OCI-LY1 (cell line): ENCODE data around the gene BHLHE40.

ENCODE experiments used
- H2AFZ ChIP-seq: fragments of 200-600 bp; sonication (generic), shearing (Covaris generic); 2 replicates; pipeline ENCODE4 v1.6.0; 2014; ENCODE audit warnings: antibody characterized with exemption, mild to moderate bottlenecking, low read length
- H3F3A ChIP-seq: fragments of 200-600 bp; sonication (generic), shearing (Covaris generic); 2 replicates; pipeline ENCODE4 v1.6.0; 2014; ENCODE audit warnings: mild to moderate bottlenecking, antibody characterized with exemption, low read length, moderate library complexity; ENCODE audit not compliant: insufficient read depth
- H3K27ac ChIP-seq: fragments of 200-600 bp; sonication (generic); 2 replicates; pipeline ENCODE4 v1.5.1; 2014; ENCODE audit warnings: low read length, mixed run types, mild to moderate bottlenecking, low read depth; ENCODE audit not compliant: poor library complexity, severe bottlenecking
- H3K27me3 ChIP-seq: fragments of 200-600 bp; sonication (generic); 2 replicates; pipeline ENCODE4 v1.6.0; 2014; ENCODE audit warnings: antibody characterized with exemption, mild to moderate bottlenecking, low read length, moderate library complexity; ENCODE audit not compliant: insufficient read depth
- H3K36me3 ChIP-seq: fragments of 200-600 bp; sonication (generic); 2 replicates; pipeline ENCODE4 v1.6.1; 2014; ENCODE audit warnings: mild to moderate bottlenecking, antibody characterized with exemption, low read length, moderate library complexity, mixed read lengths; ENCODE audit not compliant: insufficient read depth
- H3K4me1 ChIP-seq: fragments of 200-600 bp; sonication (generic); 2 replicates; pipeline ENCODE4 v1.5.1; 2014; ENCODE audit warnings: mild to moderate bottlenecking, low read length, moderate library complexity; ENCODE audit not compliant: insufficient read depth, severe bottlenecking
- H3K4me2 ChIP-seq: fragments of 200-600 bp; sonication (generic), shearing (Covaris generic); 2 replicates; pipeline ENCODE4 v1.6.1; 2014; ENCODE audit warnings: low read length
- H3K4me3 ChIP-seq: fragments of 200-600 bp; sonication (generic); 2 replicates; pipeline ENCODE4 v1.5.1; 2014; ENCODE audit warnings: low read length, low read depth, mild to moderate bottlenecking, mixed read lengths; ENCODE audit not compliant: poor library complexity, severe bottlenecking
- H3K79me2 ChIP-seq: fragments of 200-600 bp; shearing (Covaris generic); 2 replicates; pipeline ENCODE4 v1.6.1; 2016; ENCODE audit warnings: mixed run types, low read length, mixed read lengths; ENCODE audit not compliant: insufficient read depth
- H3K9ac ChIP-seq: fragments of 200-600 bp; sonication (generic), shearing (Covaris generic); 2 replicates; pipeline ENCODE4 v1.6.1; 2014; ENCODE audit warnings: mild to moderate bottlenecking, low read length, mixed read lengths
- H3K9me2 ChIP-seq: fragments of 200-600 bp; sonication (generic), shearing (Covaris generic); 2 replicates; pipeline ENCODE4 v1.6.1; 2014; ENCODE audit warnings: low read depth, mild to moderate bottlenecking, low read length, mixed read lengths
- H3K9me3 ChIP-seq: fragments of 200-600 bp; shearing (Covaris generic); 2 replicates; pipeline ENCODE4 v1.6.1; 2014; ENCODE audit warnings: low read length, mixed read lengths
- H4K20me1 ChIP-seq: fragments of 200-600 bp; sonication (generic), shearing (Covaris generic); 2 replicates; pipeline ENCODE4 v1.6.0; 2016; ENCODE audit warnings: mild to moderate bottlenecking, low read length; ENCODE audit not compliant: insufficient read depth
- EZH2 ChIP-seq: fragments of 200-600 bp; sonication (generic), shearing (Covaris generic); IDR thresholded peaks from 2 replicates; pipeline ENCODE4 v1.8.0; 2017; ENCODE audit warnings: borderline replicate concordance, mixed run types, mild to moderate bottlenecking, antibody characterized with exemption, low read length, moderate library complexity, mixed read lengths
- TF ChIP-seq, protein P1 (sequence below): fragments of 200-600 bp; sonication (generic), shearing (Covaris generic); IDR thresholded peaks from 2 replicates; pipeline ENCODE4 v1.5.1; 2017; ENCODE audit warnings: mild to moderate bottlenecking, antibody characterized with exemption, low read length, moderate library complexity, mixed read lengths

The BHLHE40 gene

DNA sequence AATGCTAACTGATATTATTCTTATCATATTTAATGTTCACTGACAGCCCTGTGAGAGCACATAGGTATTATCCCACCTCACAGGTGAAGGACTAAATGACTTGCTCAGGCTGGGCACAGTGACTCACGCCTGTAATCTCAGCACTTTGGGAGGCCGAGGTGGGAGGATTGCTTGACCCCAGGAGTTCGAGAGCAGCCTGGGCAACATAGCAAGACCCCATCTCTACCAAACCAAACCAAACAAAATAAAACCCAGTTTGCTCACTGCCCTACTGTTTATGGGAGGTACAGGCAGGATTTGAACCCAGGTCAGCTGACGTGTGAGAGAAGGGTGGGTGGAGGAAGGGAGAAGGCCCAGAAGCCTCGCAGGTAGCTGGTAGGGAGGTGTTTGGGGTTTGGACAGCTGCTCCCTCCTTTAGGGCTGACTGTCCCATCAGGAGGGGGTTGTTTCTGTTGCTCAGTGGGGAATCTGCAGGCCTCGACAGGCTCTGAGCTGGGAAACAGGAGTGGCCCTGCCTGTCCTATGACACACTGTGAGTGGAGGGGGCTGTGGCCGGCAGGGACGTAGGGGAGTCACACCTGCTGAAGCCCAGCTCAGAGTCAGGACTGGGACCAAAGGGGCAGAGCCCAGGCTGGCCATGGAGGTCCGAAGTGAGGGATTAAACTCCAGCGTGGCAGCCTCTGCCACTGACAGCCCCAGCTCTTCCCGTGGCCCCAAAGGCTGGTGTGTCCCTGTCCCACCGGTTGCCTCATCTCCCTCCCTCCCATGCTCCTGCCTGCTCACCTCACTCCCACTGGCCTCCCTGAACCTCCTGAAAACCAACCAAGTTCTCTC is 25.3 kb downstream of the BHLHE40 start:
- Histone ChIP-seq H3K9me3 (no peaks in the 10 kb centered on the region), H3F3A (no peaks in the 10 kb centered on the region), H3K9me2 (no peaks in the 10 kb centered on the region), H3K36me3 (no peaks in the 10 kb centered on the region), H3K27ac (no peak overlapping the region), H3K79me2 (no peaks in the 10 kb centered on the region), H3K4me1 (no peaks in the 10 kb centered on the region), H3K4me2 (no peak overlapping the region), H3K9ac (no peak overlapping the region), H4K20me1 (no peaks in the 10 kb centered on the region), H2AFZ (no peak overlapping the region), H3K4me3 (no peak overlapping the region), H3K27me3 (no peaks in the 10 kb centered on the region)
- TF ChIP-seq, protein P1, sequence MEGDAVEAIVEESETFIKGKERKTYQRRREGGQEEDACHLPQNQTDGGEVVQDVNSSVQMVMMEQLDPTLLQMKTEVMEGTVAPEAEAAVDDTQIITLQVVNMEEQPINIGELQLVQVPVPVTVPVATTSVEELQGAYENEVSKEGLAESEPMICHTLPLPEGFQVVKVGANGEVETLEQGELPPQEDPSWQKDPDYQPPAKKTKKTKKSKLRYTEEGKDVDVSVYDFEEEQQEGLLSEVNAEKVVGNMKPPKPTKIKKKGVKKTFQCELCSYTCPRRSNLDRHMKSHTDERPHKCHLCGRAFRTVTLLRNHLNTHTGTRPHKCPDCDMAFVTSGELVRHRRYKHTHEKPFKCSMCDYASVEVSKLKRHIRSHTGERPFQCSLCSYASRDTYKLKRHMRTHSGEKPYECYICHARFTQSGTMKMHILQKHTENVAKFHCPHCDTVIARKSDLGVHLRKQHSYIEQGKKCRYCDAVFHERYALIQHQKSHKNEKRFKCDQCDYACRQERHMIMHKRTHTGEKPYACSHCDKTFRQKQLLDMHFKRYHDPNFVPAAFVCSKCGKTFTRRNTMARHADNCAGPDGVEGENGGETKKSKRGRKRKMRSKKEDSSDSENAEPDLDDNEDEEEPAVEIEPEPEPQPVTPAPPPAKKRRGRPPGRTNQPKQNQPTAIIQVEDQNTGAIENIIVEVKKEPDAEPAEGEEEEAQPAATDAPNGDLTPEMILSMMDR = no peak
- no peak for TF ChIP-seq EZH2

DNA sequence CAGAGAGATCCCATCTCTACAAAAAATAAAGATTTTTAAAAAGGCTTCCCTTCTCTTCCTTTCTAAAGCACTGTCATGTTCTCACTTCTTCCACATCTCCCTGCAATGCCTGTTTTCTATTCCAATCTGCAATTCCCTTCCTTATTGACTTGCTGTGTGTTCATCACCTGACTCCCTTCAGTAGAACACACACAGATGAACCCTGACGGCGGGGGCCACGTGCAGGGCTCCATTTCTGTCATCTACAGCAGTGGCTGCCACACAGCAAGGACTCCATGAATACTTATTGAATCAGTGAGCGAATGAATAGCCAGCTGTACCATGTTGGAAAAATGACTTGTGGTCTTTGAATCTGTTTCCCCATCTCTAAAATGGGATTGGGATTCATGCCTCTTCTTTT is 26.1 kb downstream of the BHLHE40 start:
- no peak overlapping the region for H3K9ac ChIP-seq
- no peaks in the 10 kb centered on the region for H3K9me3 ChIP-seq
- H3K9me2 ChIP-seq = no peaks in the 10 kb centered on the region
- no peaks in the 10 kb centered on the region for H3F3A ChIP-seq
- H3K27ac ChIP-seq = no peak overlapping the region
- no peaks in the 10 kb centered on the region for H4K20me1 ChIP-seq
- TF ChIP-seq, protein P1 = no peak
- TF ChIP-seq EZH2 = no peak
- no peaks in the 10 kb centered on the region for H3K79me2 ChIP-seq
- H3K4me3 ChIP-seq = no peak overlapping the region
- no peak overlapping the region for H3K4me2 ChIP-seq
- no peaks in the 10 kb centered on the region for H3K36me3 ChIP-seq
- H2AFZ ChIP-seq = no peak overlapping the region
- no peaks in the 10 kb centered on the region for H3K4me1 ChIP-seq
- no peaks in the 10 kb centered on the region for H3K27me3 ChIP-seq

DNA sequence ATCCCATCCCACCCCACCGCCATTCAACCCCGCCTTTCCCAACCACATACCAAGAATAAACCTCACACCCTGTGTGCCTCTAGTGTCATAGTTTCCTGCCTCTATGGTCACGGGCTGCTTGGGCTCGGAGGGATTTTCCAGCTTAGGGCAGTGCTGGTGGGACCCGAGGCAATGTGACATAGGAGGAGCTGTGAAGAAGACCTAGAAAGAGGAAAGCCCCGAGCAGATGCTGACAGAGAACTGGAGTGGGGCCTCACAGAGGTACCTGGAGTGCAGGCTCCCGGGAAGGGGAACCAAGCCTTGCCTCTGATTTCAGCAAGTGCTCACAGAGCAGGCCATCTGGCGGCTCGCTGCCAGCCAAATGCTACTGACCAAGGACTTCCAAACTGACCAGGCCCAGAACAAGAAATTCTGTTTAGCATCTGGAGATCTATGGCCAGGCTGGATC is 27.5 kb downstream of the BHLHE40 start:
- H3K4me2 ChIP-seq = no peak overlapping the region
- H3K27me3 ChIP-seq = no peaks in the 10 kb centered on the region
- H3K4me3 ChIP-seq = no peak overlapping the region
- no peaks in the 10 kb centered on the region for H3K36me3 ChIP-seq
- no peaks in the 10 kb centered on the region for H3K9me2 ChIP-seq
- TF ChIP-seq, protein P1 = no peak
- TF ChIP-seq EZH2 = no peak
- H3K9me3 ChIP-seq = no peaks in the 10 kb centered on the region
- H2AFZ ChIP-seq = no peak overlapping the region
- no peaks in the 10 kb centered on the region for H3K79me2 ChIP-seq
- H3K27ac ChIP-seq = no peak overlapping the region
- H3K4me1 ChIP-seq = peaks cover 7% of the 10 kb centered on the region
- no peaks in the 10 kb centered on the region for H3F3A ChIP-seq
- H4K20me1 ChIP-seq = no peaks in the 10 kb centered on the region
- H3K9ac ChIP-seq = no peak overlapping the region
